K562 (cell line): ENCODE data around the gene NPPC.

Experiments
- EZH2 ChIP-seq: IDR thresholded peaks from 2 replicates; pipeline ENCODE4 v1.6.1; 2012; ENCODE audit warnings: low read depth, mild to moderate bottlenecking, inconsistent platforms, low read length, borderline replicate concordance
- IRF2 ChIP-seq: sonication (generic); formaldehyde crosslinking; IDR thresholded peaks from 2 replicates; pipeline ENCODE4 v1.8.1; 2022; ENCODE audit warnings: mild to moderate bottlenecking, missing genetic modification reagents
- NONO ChIP-seq, 2 experiments: fragments of 200-400 bp in 1 of 2; fragments of 450-650 bp in 1 of 2; formaldehyde crosslinking in 1 of 2; IDR thresholded peaks; 2 replicates each; pipeline ENCODE4 v1.6.1; 2017; ENCODE audit warnings: low read depth in 2 of 2, mild to moderate bottlenecking in 2 of 2, moderate library complexity in 2 of 2, low read length in 1 of 2
- ZNF174 ChIP-seq: fragments of 250-450 bp; sonication (Bioruptor Pico); IDR thresholded peaks from 2 replicates; pipeline ENCODE4 v1.4.0; 2020; ENCODE audit warnings: mild to moderate bottlenecking

DNA sequence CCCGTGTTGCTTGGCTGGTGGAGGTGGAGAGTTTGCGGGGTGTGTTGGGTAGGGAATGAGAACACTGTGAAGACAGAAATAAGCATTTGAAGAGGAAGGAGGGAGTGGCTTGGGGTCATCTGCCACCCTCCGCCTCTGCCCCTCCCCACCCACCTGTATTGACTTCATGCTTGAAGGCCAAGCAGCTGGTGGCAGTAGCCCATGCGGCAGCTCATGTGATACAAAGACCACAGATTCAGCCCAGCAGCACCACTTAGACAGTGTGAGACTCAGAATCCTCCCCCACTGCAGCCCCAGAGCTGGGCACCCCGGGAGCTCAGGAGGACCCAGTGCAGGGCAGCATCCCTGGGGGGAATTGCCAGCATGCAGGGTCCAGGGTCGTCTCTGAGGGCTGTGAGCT, 15.4 kb downstream of the NPPC start:
- TF ChIP-seq NONO (IDR thresholded peaks at IDR 0.05; ENCODE audit: low read depth in 2 of 2, low read length in 1 of 2) (no peak), ZNF174 (CRISPR knock-in tag) (no peak), IRF2 (no peak), EZH2 (no peak)
